Pancreas (tissue), 10 donors: ENCODE results near the gene SLC35E2B. TPM values are rescaled to one million over a fixed set of nuclear protein-coding genes. Genes with fewer than 3 reads are reported as not detected.

Experiments
- ATAC-seq, 4 donors: fragments of 200-7000 bp; cut with Tn5 transposase; one replicate each; pipeline versions ENCODE4 v1.8.0 to v1.9.1; 2020; ENCODE audit warnings: mild to moderate bottlenecking in 4 of 4, moderate library complexity in 4 of 4
- DNase-seq, 6 donors: peaks; one replicate each; pipeline ENCODE4 v3.0.0-alpha.2; 2020
- FAIRE-seq: peaks from 2 replicates; lab custom pipeline; 2012; peaks lifted over from hg19 to GRCh38; lab: Jason Lieb, UNC
- H3K27ac ChIP-seq, 4 donors: fragments of 200-600 bp; sonication (generic); 1 replicate in 3 of 4; 2 replicates in 1 of 4; pipeline versions ENCODE4 v1.5.0 to v1.8.0; 2020
- H3K27me3 ChIP-seq, 4 donors: fragments of 200-600 bp; one replicate each; pipeline ENCODE4 v1.8.0; 2021
- H3K36me3 ChIP-seq, 3 donors: fragments of 200-600 bp; sonication (generic) in 1 of 3; one replicate each; pipeline versions ENCODE4 v1.5.0 to v1.8.0; 2020 to 2021
- H3K4me1 ChIP-seq, 3 donors: fragments of 200-600 bp; one replicate each; pipeline ENCODE4 v1.8.0; 2021
- H3K4me3 ChIP-seq, 4 donors: fragments of 200-600 bp; sonication (generic) in 2 of 4; one replicate each; pipeline versions ENCODE4 v1.5.0 to v1.8.0; 2020 to 2021
- H3K9me3 ChIP-seq, 4 donors: fragments of 200-600 bp; one replicate each; pipeline ENCODE4 v1.8.0; 2021
- WGBS, 2 donors: extraction: QIAGEN DNeasy Blood & Tissue Kit; methylation state at CpG; one replicate each; pipeline ENCODE4 v1.1.7; 2013; 5-methylcytosine and 5-hydroxymethylcytosine counted together
- intact Hi-C, 3 donors: fragments of 100-400 bp; cut with DNase I; formaldehyde crosslinking; loops; one replicate each; pipeline versions ENCODE4 v1.11.1 to v1.14.2; 2022
- polyA plus RNA-seq, 2 donors: library from polyadenylated mRNA; stranded (reverse); fragments of 200-250 nt; gene quantifications; one replicate each; pipeline ENCODE4 v1.2.3, GENCODE V29; 2013
- total RNA-seq, 6 donors: library from RNA; stranded (reverse); fragmentation: NEBNext Ultra II Directional in 4 of 6; extraction: Animal tissue kit (Norgen Biotek cat#: 25700) in 4 of 6; gene quantifications; one replicate each; pipeline versions ENCODE4 v1.2.1 to v1.2.4, GENCODE V29; 2021 to 2023
- TF ChIP-seq, protein P1 (sequence below), 4 donors: fragments of 200-600 bp; sonication (generic) in 3 of 4; IDR thresholded peaks; one replicate each; pipeline versions ENCODE4 v1.5.0 to v1.8.0; 2021; ENCODE audit warnings: antibody characterized with exemption in 4 of 4
- donor health status: healthy with polysubstance abuse.
- donor health status: DM: no; HTN: no; CAD: no; lungs with moderate emphysema.
- donor health status: DM: no; HTN: no; CAD: no.
- donor health status: control.
- donor health status: control.
- donor health status: Bipolar disorder and iron deficiency.
- donor health status: DM: yes; HTN: yes; CAD: no.
- donor health status: DM: no; HTN: no; CAD: no.
- donor health status: DM: no; HTN: no; CAD: no.
- donor health status: DM: yes; HTN: yes; CAD: no.

The SLC35E2B gene
- total and polyA plus RNA-seq, 8 donors, result 12.1 to 45.4 (median 24.0) TPM

DNA sequence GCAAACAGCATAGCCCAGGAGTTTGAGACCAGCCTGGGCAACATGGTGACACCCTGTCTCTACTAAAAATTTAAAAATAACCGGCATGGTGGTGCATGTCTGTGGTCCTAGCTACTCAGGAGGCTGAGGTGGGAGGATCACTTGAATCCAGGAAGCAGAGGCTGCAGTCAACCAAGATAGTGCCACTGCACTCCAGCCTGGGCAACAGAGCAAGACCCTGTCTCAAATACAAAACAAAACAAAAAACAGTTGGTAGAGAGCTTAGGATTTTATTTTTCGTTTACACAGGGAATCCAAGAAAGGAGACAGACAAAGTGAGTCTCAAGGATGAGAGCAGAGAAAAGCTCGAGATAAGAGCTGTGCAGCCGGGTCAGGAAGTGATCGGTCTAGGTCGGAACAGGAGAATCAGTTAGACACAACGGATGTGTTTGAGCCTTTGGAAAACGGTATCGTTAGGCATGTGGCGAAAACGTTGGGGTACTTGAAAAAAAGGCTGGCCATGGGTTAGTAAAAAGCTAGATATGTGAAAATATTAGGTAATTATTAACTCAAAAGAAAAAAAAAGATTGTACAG, 79.0 kb downstream of the SLC35E2B start:
- 16% methylated on average over 11 of the region's 11 CpGs for WGBS, 2 donors
- intact Hi-C loops, result no loop called here
- TF ChIP-seq, protein P1, sequence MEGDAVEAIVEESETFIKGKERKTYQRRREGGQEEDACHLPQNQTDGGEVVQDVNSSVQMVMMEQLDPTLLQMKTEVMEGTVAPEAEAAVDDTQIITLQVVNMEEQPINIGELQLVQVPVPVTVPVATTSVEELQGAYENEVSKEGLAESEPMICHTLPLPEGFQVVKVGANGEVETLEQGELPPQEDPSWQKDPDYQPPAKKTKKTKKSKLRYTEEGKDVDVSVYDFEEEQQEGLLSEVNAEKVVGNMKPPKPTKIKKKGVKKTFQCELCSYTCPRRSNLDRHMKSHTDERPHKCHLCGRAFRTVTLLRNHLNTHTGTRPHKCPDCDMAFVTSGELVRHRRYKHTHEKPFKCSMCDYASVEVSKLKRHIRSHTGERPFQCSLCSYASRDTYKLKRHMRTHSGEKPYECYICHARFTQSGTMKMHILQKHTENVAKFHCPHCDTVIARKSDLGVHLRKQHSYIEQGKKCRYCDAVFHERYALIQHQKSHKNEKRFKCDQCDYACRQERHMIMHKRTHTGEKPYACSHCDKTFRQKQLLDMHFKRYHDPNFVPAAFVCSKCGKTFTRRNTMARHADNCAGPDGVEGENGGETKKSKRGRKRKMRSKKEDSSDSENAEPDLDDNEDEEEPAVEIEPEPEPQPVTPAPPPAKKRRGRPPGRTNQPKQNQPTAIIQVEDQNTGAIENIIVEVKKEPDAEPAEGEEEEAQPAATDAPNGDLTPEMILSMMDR (IDR thresholded peaks at IDR 0.05), result no peak
- DNase-seq, result no peak
- Histone ChIP-seq H3K4me1 (peaks cover 0 to 16% (median 7%) of the 10 kb centered on the region in 3 donors), H3K27me3 (no peaks in the 10 kb centered on the region), H3K27ac (peak overlapping the region; percentile 98 to 100 (median 100)), H3K9me3 (no peaks in the 10 kb centered on the region), H3K36me3 (no peaks in the 10 kb centered on the region), H3K4me3 (peak overlapping the region in 3 of 4 donors; percentile 95 to 100 (median 99))
- ATAC-seq, result no peak
- no peak for FAIRE-seq

DNA sequence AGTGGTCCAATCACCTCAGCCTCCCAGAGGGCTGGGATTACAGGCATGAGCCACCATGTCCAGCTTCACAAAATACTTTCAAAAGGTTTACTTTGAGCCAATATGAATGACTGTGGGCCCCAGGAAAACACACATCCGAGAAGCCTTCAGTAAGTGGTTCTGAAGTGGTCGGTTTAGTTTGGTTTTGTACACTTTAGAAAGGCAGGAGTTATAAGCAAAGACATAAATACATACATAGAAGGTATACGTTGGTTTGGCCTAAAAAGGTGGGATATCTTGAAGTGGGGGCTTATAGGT, 80.5 kb downstream of the SLC35E2B start:
- DNase-seq (no peak), FAIRE-seq (no peak), ATAC-seq (no peak)
- H3K4me1 ChIP-seq, result peaks cover 0 to 14% (median 5%) of the 10 kb centered on the region in 3 donors
- 91 to 94% methylated on average over 3 of the region's 3 CpGs for WGBS, 2 donors
- H3K4me3 ChIP-seq, result no peak overlapping the region
- H3K36me3 ChIP-seq, result no peaks in the 10 kb centered on the region
- H3K27me3 ChIP-seq, result no peaks in the 10 kb centered on the region
- no peak overlapping the region for H3K27ac ChIP-seq
- TF ChIP-seq, protein P1 (IDR thresholded peaks at IDR 0.05), result no peak
- intact Hi-C loops, result no loop called here
- H3K9me3 ChIP-seq, result no peaks in the 10 kb centered on the region

DNA sequence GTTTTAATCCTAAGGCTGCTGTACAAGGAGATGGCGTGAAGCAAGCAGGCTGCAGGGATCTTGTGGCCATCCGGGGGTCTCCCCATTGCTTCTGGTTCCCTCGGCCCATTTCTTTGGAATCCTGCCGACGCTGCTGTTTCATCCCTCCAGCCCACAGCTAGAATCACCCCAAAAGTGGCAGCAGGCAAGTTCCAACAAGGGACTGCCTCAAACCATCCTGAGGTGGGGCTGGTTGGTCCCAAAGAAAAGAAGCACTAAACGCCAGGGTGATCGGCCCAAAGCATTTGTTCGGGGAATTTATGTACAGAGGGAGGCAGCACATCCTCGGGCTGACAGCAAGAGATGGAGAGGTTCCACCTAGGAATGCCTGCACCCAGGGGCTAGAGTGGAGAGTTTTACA, 81.8 kb downstream of the SLC35E2B start:
- Histone ChIP-seq H3K9me3 (no peaks in the 10 kb centered on the region), H3K27ac (no peak overlapping the region), H3K4me1 (peaks cover 0 to 9% (median 0%) of the 10 kb centered on the region in 3 donors), H3K36me3 (no peaks in the 10 kb centered on the region), H3K27me3 (no peaks in the 10 kb centered on the region), H3K4me3 (no peak overlapping the region)
- DNase-seq (peak in 1 of 6 donors; percentile 7), FAIRE-seq (no peak), ATAC-seq (no peak)
- TF ChIP-seq, protein P1 (IDR thresholded peaks at IDR 0.05), result no peak
- WGBS, 2 donors, result 66 to 80% methylated on average over 9 of the region's 9 CpGs
- intact Hi-C loops, result no loop called here

DNA sequence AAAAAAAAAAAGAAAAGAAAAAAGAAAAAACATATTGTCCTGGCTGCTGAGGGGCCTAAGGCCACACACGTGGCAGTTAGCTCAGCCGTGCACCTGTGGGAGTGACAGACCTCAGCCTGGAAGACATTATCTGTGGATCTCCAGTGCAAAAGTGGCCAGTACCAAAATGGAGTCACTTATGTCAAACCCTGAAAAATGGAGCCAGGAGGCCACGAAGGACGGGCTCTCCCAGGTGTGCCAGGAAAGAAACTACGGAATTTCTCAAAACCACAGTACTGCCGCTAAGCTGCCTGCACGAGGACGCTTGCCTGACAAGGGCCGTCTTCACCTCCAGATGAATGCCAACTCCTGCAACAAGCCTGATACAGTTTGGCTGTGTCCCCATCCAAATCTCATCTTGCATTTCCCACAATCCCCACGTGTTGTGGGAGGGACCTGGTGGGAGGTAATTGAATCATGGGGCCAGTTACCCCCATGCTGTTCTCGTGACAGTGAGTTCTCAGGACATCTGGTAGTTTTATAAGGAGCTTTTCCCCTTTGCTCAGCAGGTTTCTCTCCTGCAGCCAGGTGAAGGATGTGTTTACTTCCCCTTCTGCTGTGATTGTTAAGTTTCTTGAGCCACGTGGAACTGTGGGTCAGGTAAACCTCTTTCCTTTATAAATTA, 82.6 kb downstream of the SLC35E2B start:
- no peaks in the 10 kb centered on the region for H3K9me3 ChIP-seq
- TF ChIP-seq, protein P1 (IDR thresholded peaks at IDR 0.05), result no peak
- DNase-seq, result peak in 1 of 6 donors; percentile 7
- H3K4me3 ChIP-seq, result no peak overlapping the region
- ATAC-seq, result no peak
- H3K27ac ChIP-seq, result no peak overlapping the region
- H3K27me3 ChIP-seq, result no peaks in the 10 kb centered on the region
- no peak for FAIRE-seq
- peaks cover 0 to 9% (median 0%) of the 10 kb centered on the region in 3 donors for H3K4me1 ChIP-seq
- intact Hi-C loops, result no loop called here
- no peaks in the 10 kb centered on the region for H3K36me3 ChIP-seq
- 71 to 74% methylated on average over 12 of the region's 12 CpGs for WGBS, 2 donors

Other genes starting within 250 kb of the SLC35E2B start
- gene ATAD3C, start 243.1 kb downstream of the SLC35E2B start, total RNA-seq, result 1 to 10 TPM; 2.4 to 9.5 (median 5.8) TPM
- 10 to 100 TPM; 11.4 to 22.0 TPM for gene ATAD3C, start 243.1 kb downstream of the SLC35E2B start, polyA plus RNA-seq
- gene ATAD3B, start 221.0 kb downstream of the SLC35E2B start, total RNA-seq, result 10 to 100 TPM in 4 of 6 donors, 1 to 10 TPM in 2; 4.4 to 14.1 (median 11.5) TPM
- gene ATAD3B, start 221.0 kb downstream of the SLC35E2B start, polyA plus RNA-seq, result 10 to 100 TPM; 57.2 to 78.9 TPM
- gene ATAD3A, start 180.6 kb downstream of the SLC35E2B start, total RNA-seq, result 10 to 100 TPM in 5 of 6 donors, 1 to 10 TPM in 1; 8.0 to 18.0 (median 14.8) TPM
- 10 to 100 TPM; 22.5 to 33.8 TPM for gene ATAD3A, start 180.6 kb downstream of the SLC35E2B start, polyA plus RNA-seq
- gene TMEM240, start 152.2 kb downstream of the SLC35E2B start, total RNA-seq, result 1 to 10 TPM in 1 of 6 donors, under 1 TPM in 4, not detected in 1; 0.22 to 1.0 (median 0.49) TPM
- gene TMEM240, start 152.2 kb downstream of the SLC35E2B start, polyA plus RNA-seq, result 1 to 10 TPM; 2.5 to 3.6 TPM
- gene SSU72, start 117.9 kb downstream of the SLC35E2B start, total RNA-seq, result 10 to 100 TPM; 49.2 to 63.2 (median 54.4) TPM
- gene SSU72, start 117.9 kb downstream of the SLC35E2B start, polyA plus RNA-seq, result 10 to 100 TPM; 57.9 to 74.3 TPM
- gene FNDC10, start 92.7 kb downstream of the SLC35E2B start, total RNA-seq, result 1 to 10 TPM in 2 of 6 donors, under 1 TPM in 4; 0.28 to 2.4 (median 0.71) TPM
- gene FNDC10, start 92.7 kb downstream of the SLC35E2B start, polyA plus RNA-seq, result 1 to 10 TPM; 1.6 to 2.3 TPM
- gene MIB2, start 77.3 kb downstream of the SLC35E2B start, total RNA-seq, result 10 to 100 TPM; 27.4 to 60.8 (median 32.4) TPM
- 100 to 1,000 TPM; 140 to 253 TPM for gene MIB2, start 77.3 kb downstream of the SLC35E2B start, polyA plus RNA-seq
- gene MMP23B, start 60.6 kb downstream of the SLC35E2B start, total RNA-seq, result 1 to 10 TPM in 3 of 6 donors, under 1 TPM in 3; 0.46 to 6.9 (median 1.6) TPM
- gene MMP23B, start 60.6 kb downstream of the SLC35E2B start, polyA plus RNA-seq, result 10 to 100 TPM in 1 of 2 donors, 1 to 10 TPM in 1; 1.1 to 12.3 TPM
- 10 to 100 TPM in 4 of 6 donors, 1 to 10 TPM in 2; 9.0 to 11.1 (median 10.6) TPM for gene CDK11B, start 33.8 kb downstream of the SLC35E2B start, total RNA-seq
- 10 to 100 TPM; 28.8 to 31.8 TPM for gene CDK11B, start 33.8 kb downstream of the SLC35E2B start, polyA plus RNA-seq
- gene CDK11A, start 31.6 kb upstream of the SLC35E2B start, total RNA-seq, result 10 to 100 TPM; 13.2 to 22.0 (median 16.7) TPM
- 100 to 1,000 TPM in 1 of 2 donors, 10 to 100 TPM in 1; 63.5 to 111 TPM for gene CDK11A, start 31.6 kb upstream of the SLC35E2B start, polyA plus RNA-seq
- gene NADK, start 85.7 kb upstream of the SLC35E2B start, total RNA-seq, result 10 to 100 TPM; 27.8 to 55.9 (median 39.0) TPM
- 10 to 100 TPM; 46.9 to 63.3 TPM for gene NADK, start 85.7 kb upstream of the SLC35E2B start, polyA plus RNA-seq
- 100 to 1,000 TPM in 2 of 6 donors, 10 to 100 TPM in 4; 75.4 to 160 (median 97.5) TPM for gene GNB1, start 198.3 kb upstream of the SLC35E2B start, total RNA-seq
- 10 to 100 TPM; 42.3 to 71.1 TPM for gene GNB1, start 198.3 kb upstream of the SLC35E2B start, polyA plus RNA-seq
- 1 to 10 TPM in 3 of 6 donors, under 1 TPM in 3; 0.39 to 1.4 (median 0.86) TPM for gene CALML6, start 222.5 kb upstream of the SLC35E2B start, total RNA-seq
- gene CALML6, start 222.5 kb upstream of the SLC35E2B start, polyA plus RNA-seq, result 1 to 10 TPM; 3.6 to 4.4 TPM
- 10 to 100 TPM; 43.6 to 98.9 (median 78.6) TPM for gene TMEM52, start 226.5 kb upstream of the SLC35E2B start, total RNA-seq
- 100 to 1,000 TPM in 1 of 2 donors, 10 to 100 TPM in 1; 72.2 to 120 TPM for gene TMEM52, start 226.5 kb upstream of the SLC35E2B start, polyA plus RNA-seq